GM12878 (cell line): ENCODE results near the gene SVOP.

Experiments
- CREM ChIP-seq: IDR thresholded peaks from 2 replicates; pipeline ENCODE4 v1.6.1; 2014; ENCODE audit warnings: antibody characterized with exemption, low read depth
- CTCF ChIP-seq, 3 experiments: IDR thresholded peaks in 2 of 3; conservative IDR thresholded peaks in 1 of 3; 2 replicates each; pipeline ENCODE4 v1.5.1; 2011; ENCODE audit warnings: low read depth in 3 of 3, low read length in 3 of 3, mild to moderate bottlenecking in 3 of 3, control low read depth in 2 of 3, moderate library complexity in 2 of 3, inconsistent platforms in 1 of 3, mixed read lengths in 1 of 3; ENCODE audit not compliant: control insufficient read depth in 2 of 3, insufficient read depth in 1 of 3; ENCODE audit errors: extremely low read depth in 1 of 3
- POLR2A ChIP-seq: IDR thresholded peaks from 2 replicates; pipeline ENCODE4 v1.6.1; 2011; ENCODE audit warnings: low read depth, mild to moderate bottlenecking, low read length
- POLR2AphosphoS2 ChIP-seq: IDR thresholded peaks from 2 replicates; pipeline ENCODE4 v1.6.1; 2011; ENCODE audit warnings: low read depth, mild to moderate bottlenecking, low read length, improper control_type of control experiment, moderate library complexity
- SP1 ChIP-seq: IDR thresholded peaks from one replicate; pipeline ENCODE4 v1.6.1; 2011; ENCODE audit warnings: low read depth, low read length
- ZNF622 ChIP-seq: fragments of 450-650 bp; IDR thresholded peaks from 2 replicates; pipeline ENCODE4 v1.6.1; 2017; ENCODE audit warnings: mild to moderate bottlenecking, inconsistent platforms
- TF ChIP-seq, protein P1 (sequence below): IDR thresholded peaks from 2 replicates; pipeline ENCODE4 v1.6.1; 2012; ENCODE audit warnings: low read depth, low read length, improper control_type of control experiment

GRCh38 chr12:108910336-108910735 is 110.5 kb downstream of the SVOP start:
- TF ChIP-seq ZNF622 (no peak), POLR2A (no peak), SP1 (no peak), POLR2AphosphoS2 (no peak), CREM (no peak), CTCF (IDR thresholded peaks at IDR 0.05 in 2 of 3, conservative IDR thresholded peaks at IDR 0.05 in 1 of 3; ENCODE audit: control insufficient read depth in 2 of 3, extremely low read depth in 1 of 3, insufficient read depth in 1 of 3, low read depth in 3 of 3, low read length in 3 of 3) (no peak)
- TF ChIP-seq, protein P1, sequence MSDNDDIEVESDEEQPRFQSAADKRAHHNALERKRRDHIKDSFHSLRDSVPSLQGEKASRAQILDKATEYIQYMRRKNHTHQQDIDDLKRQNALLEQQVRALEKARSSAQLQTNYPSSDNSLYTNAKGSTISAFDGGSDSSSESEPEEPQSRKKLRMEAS, result no peak
